ENCODE measurements around the gene ANKS1A.
A peak's percentile ranks its signal among the peaks of the same experiment; 100 is the strongest.
"Not testable (repeated sequence)": the region's sequence is repeated elsewhere in the genome, so short reads cannot be mapped to it uniquely, and the experiment has no call there.

ANKS1A gene, protein sequence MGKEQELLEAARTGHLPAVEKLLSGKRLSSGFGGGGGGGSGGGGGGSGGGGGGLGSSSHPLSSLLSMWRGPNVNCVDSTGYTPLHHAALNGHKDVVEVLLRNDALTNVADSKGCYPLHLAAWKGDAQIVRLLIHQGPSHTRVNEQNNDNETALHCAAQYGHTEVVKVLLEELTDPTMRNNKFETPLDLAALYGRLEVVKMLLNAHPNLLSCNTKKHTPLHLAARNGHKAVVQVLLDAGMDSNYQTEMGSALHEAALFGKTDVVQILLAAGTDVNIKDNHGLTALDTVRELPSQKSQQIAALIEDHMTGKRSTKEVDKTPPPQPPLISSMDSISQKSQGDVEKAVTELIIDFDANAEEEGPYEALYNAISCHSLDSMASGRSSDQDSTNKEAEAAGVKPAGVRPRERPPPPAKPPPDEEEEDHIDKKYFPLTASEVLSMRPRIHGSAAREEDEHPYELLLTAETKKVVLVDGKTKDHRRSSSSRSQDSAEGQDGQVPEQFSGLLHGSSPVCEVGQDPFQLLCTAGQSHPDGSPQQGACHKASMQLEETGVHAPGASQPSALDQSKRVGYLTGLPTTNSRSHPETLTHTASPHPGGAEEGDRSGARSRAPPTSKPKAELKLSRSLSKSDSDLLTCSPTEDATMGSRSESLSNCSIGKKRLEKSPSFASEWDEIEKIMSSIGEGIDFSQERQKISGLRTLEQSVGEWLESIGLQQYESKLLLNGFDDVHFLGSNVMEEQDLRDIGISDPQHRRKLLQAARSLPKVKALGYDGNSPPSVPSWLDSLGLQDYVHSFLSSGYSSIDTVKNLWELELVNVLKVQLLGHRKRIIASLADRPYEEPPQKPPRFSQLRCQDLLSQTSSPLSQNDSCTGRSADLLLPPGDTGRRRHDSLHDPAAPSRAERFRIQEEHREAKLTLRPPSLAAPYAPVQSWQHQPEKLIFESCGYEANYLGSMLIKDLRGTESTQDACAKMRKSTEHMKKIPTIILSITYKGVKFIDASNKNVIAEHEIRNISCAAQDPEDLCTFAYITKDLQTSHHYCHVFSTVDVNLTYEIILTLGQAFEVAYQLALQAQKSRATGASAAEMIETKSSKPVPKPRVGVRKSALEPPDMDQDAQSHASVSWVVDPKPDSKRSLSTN

DNA sequence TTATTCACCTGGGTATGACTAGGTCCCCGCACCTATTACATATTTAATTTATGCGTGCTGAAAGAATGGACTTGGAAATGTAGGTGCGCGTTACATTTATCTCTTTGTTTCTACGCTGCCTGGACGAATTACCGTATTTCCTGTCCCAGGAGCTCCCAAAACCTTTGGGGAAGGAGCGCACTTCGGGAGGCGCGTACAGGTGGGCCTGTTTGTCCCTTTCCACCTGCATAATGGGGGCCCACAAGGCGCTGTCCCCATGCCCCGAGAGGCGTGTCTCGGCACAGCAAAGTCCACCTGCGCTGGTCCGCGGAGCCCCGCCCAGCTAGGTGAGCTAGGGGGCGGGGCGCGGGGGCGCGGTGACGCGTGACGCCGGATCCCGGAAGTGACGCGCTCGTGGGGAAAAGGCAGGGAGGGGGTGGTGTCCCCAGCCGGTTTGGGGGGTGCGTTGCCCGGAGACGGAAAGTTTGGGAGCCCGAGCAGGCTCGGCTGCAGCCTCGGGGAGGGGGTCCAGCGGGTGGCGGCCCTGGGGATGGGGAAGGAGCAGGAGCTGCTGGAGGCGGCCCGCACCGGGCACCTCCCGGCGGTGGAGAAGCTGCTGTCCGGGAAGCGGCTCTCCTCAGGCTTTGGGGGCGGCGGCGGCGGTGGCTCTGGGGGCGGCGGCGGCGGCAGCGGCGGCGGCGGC is at the start of gene ANKS1A:
ANKS1A (plus strand) TSS at position 382 of the 682 bp plus-strand sequence; CDS start at position 530, 148 bp downstream.
- H3K4me3 ChIP-seq (ENCODE audit: low read depth, low read length), result peak within 1 kb of the TSS; percentile 98

DNA sequence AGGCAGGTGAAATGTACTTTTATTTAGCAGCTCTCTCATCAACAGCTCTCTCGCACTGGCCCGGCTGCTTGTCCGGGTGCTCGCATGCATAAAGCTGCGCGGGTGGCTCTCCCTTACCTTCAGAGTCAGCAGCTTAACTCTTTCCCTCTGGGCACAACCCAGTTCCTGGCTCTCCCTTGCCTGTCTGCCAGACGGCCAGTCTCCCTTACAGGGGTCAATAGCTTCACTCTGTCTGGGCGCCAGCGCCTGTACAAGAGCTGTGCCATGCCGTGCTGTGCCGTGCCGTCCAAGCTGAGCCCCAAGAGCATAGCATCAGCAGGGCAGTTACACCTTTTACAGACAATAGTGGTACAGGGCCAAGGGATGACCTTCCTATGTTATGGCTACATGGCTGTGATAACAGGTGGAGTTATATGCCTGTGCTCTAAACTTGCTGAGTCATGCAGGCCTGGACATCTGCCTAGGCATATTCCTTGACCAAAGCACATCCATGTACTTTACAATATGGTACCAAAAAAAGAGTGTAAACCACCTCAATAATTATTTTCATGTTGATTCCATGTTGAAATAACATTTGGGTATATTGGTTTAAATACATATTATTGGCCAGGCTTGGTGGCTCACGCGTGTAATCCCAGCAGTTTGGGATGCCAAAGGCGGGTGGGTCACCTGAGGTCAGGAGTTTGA is 49.2 kb upstream of the ANKS1A start:
- no peak overlapping the region for H3K4me3 ChIP-seq (ENCODE audit: low read depth, low read length)

DNA sequence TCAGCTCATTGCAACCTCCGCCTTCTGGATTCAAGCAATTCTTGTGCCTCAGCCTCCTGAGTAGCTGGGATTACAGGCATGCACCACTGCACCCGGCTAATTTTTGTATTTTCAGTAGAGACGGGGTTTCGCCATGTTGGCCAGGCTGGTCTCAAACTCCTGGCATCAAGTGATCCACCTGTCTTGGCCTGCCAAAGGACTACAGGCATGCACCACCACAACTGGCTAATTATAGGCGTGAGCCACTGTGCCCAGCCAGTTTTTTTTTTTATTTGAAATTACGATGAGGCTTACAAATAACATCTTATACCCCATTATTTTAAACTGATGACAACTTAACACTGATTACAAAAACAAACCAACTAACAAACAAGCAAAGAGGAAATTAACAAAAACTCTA is 40.0 kb upstream of the ANKS1A start:
- not testable (repeated sequence) for H3K4me3 ChIP-seq (ENCODE audit: low read depth, low read length)

DNA sequence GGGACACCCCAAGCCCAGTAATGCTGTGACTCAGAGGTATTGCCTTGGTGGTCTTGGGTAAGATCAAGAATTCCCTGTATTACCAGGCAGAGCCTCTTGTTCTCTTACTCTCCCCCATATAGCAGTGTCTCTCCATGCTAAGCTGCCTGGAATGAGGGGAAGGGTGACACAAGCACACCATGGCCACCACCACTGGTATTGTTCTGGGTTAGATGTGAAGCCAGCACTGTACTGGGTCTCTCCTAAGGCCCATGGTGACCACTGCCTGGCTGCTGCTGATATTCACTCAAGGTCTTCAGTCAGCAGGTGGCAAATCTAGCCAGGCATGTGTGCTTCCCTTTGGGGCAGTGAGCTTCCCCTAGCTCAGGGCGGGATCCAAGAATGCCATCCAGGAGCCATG is 37.7 kb upstream of the ANKS1A start:
- H3K4me3 ChIP-seq (ENCODE audit: low read depth, low read length), result no peak overlapping the region

DNA sequence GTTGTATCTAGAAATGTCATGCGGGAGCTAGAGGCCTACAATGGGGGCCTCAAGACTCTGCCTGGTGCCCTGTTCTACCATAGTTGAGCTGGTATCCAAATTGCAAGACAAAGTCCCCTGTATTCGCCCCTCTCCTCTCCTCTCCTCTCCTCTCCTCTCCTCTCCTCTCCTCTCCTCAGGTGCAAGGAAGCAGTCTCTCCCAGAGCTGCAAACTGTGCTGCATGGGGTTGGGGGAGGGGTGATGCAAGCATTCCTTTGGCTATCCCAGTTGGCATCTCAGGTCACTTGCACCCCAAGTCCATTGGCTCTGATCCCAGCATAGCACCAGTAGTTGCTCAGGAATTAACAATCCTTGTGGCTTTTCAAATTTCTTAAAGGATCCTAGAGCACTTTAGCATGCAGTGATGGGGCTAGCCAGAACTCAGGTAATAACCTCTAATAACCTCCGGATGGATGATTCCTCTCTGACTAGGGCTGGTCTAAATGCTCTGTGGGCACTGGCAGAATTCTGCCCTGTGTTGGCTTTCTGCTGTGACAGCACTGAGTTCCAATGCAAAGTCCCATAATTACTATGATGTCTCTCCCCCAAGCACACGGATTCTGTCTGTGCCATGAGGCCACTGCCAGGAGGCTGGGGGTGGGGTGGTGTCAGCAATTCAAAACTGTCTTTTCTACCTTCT is 36.5 kb upstream of the ANKS1A start:
- H3K4me3 ChIP-seq (ENCODE audit: low read depth, low read length), result no peak overlapping the region

DNA sequence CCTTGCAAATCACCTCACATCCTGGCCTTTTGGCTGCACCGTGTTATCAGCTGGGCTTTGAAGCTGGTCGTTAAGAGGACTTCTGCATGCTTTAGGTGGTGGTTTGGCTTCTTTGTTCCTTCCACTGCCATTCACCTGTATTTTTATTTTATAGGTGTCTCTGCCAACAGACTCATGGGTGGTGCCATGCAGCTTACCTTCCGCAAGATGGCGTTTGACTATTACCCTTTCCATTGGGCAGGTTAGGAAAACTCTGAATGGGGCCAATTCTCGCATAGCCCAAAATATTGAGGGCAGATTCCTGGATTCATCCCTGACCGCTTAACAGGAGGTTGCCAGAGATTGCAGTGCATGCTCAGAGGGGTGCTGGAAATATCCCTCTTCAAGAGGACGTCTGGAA is 33.6 kb upstream of the ANKS1A start:
- H3K4me3 ChIP-seq (ENCODE audit: low read depth, low read length), result no peak overlapping the region

DNA sequence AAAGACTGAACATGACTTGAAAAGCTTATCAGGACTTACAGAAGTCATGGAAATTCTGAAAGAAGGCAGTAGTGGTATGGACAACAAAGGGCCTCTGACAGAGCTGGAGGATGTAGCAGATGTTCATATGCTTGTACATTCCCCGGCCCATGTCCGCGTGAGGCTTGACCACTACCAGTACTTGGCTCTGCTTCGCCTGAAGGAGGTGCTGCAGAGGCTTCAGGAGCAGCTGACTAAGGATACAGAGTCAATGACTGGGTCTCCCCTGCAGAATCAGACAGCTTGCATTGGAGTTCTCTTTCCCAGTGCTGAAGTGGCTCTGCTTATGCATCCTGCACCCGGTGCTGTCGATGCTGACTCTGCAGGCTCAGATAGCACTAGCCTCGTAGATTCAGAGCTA is 30.4 kb upstream of the ANKS1A start:
- no peak overlapping the region for H3K4me3 ChIP-seq (ENCODE audit: low read depth, low read length)

DNA sequence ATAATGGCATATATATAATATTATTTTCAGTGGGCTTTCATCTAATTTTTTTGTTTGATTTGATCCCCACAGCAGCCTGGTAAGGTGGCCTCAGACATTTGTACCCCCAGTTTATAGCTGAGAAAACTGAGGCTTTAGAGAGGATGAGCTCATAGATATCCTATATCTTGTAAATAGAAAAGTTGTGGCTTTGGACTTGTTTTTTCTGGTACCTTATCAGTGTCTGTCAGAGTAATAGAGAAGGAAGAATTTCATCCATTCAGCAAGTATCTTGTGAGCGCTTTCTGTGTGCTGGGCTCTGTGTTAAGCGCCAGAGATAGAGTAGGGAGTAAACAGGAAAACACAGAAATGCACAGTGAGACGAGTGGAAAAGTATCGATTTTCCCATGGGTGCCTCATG is 29.1 kb upstream of the ANKS1A start:
- H3K4me3 ChIP-seq (ENCODE audit: low read depth, low read length), result no peak overlapping the region

DNA sequence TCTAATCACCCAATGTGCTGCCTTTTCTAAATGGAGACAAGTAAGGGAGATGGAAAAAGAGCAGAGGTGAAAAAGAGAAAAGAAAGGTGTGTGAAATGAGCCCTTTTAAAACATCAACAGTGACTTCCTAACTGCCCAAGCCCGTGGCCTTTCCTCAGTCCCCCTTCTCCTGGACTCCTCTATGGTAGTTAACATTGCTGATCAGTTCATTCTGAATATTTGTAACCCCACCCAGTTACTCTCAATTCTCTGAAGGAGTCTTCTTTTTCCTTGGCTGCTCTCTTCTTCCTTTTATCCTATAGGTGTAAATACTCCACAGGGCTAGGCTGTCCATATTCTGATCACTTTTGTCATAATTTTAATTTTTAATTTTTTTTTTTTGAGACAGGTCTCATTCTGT is 28.3 kb upstream of the ANKS1A start:
- H3K4me3 ChIP-seq (ENCODE audit: low read depth, low read length), result no peak overlapping the region

DNA sequence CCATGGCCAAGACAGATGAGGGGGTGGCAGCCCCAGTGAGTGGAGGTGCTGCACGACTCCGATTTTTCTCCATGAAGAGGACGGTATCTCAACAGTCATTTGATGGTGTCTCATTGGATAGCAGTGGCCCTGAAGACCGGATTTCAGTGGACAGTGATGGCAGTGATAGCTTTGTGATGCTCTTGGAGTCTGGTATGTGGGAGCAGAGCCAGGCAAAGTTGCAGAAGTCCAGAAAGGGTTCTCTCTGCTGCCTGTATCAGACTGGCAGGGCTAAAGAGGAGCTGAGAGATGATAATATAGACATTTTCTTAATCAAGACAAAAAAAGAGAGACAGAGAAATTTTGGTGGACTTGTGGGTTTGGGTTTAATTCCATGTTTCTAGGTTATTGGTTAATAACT is 25.0 kb upstream of the ANKS1A start:
- H3K4me3 ChIP-seq (ENCODE audit: low read depth, low read length), result no peak overlapping the region

DNA sequence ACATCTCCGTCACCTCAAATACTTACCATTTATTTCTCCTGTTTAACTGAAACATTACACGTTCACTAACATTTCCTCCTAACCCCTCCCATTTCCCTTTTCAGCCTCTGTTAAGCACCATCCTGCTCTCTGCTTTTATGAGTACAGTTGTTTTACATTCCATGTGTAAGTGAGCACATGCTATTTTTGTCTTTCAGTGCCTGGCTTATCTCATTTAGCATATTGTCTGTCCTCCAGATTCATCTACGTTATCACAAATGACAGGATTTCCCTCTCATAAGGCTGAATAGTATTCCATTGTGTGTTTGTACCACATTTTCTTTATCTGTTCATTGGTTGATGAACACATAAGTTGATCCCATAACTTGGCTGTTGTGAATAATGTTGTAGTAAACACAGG is 23.9 kb upstream of the ANKS1A start:
- H3K4me3 ChIP-seq (ENCODE audit: low read depth, low read length), result no peak overlapping the region

DNA sequence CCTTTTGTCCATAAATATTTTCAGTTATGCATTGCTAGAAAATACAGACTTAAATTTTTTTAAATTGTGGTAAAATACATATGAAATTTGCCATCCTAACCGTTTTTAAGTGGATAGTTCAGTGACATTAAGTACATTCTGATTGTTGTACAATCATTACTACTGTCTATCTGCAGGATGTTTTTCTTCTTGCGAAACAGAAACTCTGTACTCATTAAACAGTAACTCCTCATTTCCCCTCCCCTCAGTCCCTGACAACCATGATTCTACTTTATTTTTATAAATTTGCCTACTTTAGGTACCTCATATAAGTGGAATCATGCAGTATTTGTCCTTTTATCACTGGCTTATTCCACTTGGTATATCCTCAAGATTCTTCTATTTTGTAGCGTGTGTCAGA is 22.5 kb upstream of the ANKS1A start:
- no peak overlapping the region for H3K4me3 ChIP-seq (ENCODE audit: low read depth, low read length)

DNA sequence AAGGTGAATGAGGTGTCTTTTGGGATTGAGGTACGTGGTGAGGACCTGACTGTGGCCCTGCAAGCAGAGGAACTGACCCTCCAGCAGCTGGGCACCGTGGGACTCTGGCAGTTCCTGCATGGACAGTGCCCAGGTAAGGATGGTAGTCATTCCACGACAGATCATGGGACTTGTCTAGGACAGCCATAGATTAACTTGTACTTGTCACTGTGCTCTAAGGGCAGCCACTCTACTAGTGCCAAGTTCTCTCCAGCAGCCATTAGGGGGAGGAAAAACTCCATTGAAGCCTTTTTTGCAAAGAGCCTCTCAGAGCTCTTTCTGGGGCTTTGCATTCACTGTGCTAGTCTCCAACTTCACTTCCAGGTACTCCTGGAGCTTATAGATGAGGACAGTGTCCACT is 21.6 kb upstream of the ANKS1A start:
- no peak overlapping the region for H3K4me3 ChIP-seq (ENCODE audit: low read depth, low read length)

DNA sequence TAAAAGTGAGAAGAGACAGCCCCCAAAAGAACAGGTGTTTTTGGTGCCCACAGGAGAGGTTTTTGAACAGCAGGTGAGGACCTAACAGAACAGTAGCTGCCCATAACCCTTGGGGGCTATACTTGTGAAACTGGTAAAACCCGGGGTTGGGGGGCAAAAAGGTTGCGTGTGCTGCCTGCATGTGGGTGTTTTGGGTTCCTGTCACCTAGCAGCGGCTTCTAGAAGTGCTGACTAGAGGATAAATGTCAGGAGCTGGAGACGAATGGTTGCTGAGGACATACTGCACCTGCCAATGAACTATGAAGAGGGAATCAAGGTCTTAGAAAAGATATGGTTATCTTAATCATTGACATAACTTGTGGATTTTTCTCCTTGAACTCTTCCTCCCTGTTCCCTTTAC is 17.2 kb upstream of the ANKS1A start:
- no peak overlapping the region for H3K4me3 ChIP-seq (ENCODE audit: low read depth, low read length)

DNA sequence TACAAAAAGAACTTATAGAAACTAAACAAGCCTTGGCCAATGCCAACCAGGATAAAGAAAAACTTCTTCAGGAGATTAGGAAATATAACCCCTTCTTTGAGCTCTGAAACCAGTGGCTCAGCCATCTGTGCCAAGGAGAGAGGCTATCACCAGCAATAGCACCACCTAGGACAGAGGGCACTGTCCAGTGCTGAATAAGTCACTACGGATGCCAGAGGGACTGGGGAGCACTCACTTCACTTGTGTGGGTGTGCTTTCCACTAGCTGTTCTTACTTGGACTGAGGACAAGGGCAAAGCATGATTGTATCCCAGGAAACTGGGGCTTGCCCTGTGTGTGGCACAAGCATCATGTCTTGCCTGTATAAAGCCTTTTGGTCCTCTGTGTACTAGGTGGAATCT is 16.7 kb upstream of the ANKS1A start:
- H3K4me3 ChIP-seq (ENCODE audit: low read depth, low read length), result no peak overlapping the region

DNA sequence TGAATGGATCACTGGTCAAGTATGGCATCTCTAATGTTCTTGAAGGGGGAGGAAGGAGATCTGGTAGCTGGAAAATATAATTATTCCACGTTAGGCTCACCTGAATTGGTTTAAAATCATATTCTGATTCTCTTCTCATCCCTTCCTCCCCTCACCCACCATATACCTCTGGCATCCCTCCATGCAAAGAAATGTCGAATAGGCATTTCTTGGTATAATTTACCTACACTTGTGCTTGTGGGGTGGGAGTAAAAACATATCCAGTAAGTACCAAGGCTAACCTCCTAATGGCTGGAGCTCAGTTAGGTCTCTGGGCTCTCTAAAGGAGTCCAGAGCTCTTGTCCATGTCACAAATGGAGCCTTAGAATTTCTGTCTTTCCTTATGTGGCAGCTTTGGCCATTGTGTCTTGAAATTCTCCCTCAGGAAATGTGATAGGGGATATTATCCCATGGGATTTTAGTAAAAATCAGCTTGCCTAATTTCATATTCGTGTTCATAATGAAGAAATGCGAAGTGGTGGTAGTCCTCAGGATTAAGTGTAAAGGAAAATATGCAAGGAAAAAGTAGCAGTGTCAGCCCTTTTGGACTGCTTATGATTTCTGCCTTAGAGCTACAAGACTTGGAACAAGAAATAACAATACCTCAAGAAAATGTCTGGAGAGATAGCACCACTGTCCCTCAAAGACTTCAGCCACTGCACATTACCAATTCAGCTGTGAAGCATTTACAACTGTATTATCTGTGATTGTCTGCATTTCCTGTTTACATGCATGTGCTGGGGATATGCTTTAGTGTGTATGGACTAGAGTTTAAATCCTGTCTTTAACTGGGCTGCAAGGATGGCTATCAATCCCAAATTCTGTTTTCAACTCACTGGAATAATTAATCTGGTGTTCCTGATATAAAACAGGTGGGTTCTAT is 13.5 kb upstream of the ANKS1A start:
- H3K4me3 ChIP-seq (ENCODE audit: low read depth, low read length), result no peak overlapping the region

DNA sequence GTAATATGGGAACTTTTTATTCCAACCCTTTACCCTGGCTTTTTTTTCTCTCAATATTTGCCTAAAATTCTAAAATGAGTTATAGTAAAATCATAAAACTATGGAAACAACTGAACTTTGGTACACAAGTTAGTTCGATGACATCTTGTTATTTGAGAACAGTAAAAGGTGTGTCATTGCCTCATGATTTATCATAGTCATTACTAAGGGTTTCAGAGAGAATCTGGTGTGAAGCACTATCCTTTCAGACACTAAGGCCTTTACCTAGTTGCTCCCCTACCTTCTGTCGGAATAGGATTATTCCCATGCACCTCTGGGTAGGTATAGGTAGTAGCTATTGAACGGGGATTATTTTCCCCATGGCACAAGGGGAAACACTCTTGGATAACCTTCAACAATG is 12.6 kb upstream of the ANKS1A start:
- H3K4me3 ChIP-seq (ENCODE audit: low read depth, low read length), result no peak overlapping the region

DNA sequence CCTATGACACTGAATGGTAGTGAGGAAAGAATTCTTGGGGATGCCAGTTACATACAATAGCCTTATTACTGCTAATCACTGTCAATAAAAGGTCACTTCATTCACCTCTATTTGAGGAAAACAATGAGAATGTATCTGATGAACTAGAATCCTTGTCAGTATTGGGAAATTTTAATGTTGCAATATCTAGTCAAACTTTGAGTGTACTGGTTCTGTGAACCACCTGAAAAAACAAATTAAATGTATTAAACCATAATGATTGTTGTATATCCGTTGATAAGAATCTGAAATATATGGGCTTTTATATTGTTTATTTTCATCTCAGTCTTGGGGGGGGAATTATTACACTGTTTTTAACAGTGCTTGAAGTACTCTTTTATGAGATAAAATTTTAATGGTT is 11.8 kb upstream of the ANKS1A start:
- no peak overlapping the region for H3K4me3 ChIP-seq (ENCODE audit: low read depth, low read length)

All from iPS-11a (cell line).